Skin of body (tissue), 2 donors: ENCODE measurements around the gene BIRC3. TPM values are rescaled to one million over a fixed set of nuclear protein-coding genes. Genes with fewer than 3 reads are reported as not detected.

Source experiments
- DNase-seq: peaks from one replicate; lab custom pipeline; 2025; lab: John Stamatoyannopoulos, UW
- total RNA-seq: library from RNA; depleted of rRNA; stranded (reverse); fragments of >200 nt; gene quantifications from one replicate; pipeline ENCODE4 v1.2.3, GENCODE V29; 2014

Gene BIRC3
- 7.6 TPM for total RNA-seq

DNA sequence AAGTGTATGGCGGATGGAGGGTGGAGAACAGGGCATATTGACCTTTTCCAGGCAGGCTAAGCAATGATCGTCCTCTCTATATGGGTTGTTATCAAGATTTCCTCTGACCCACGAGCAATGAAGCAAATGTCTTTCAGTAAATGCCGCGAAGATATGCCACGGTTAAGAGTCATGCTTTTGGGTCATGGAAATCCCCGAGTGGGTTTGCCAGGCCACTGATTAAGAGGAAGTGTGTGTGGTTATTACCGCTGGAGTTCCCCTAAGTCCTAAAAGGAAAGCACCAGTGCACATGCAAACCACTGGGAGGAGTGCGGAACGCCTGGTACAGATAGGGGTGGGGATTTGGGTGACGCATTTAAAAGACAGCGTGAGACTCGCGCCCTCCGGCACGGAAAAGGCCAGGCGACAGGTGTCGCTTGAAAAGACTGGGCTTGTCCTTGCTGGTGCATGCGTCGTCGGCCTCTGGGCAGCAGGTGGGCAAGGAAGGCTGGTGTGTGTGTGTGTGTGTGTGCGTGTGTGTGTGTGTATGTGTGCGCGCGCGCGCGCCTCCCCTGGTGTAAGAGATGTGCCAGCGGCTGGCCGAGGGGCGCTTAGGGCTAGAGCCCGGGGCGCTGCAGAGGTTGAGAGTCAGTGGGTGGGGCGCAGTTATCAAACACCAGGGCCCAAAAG is at the start of gene BIRC3:
TSS of gene BIRC3 (plus strand) at position 386 of the 669 bp plus-strand sequence. CDS start 7,026 bp downstream, outside the sequence.
- DNase-seq: peak; percentile 58

DNA sequence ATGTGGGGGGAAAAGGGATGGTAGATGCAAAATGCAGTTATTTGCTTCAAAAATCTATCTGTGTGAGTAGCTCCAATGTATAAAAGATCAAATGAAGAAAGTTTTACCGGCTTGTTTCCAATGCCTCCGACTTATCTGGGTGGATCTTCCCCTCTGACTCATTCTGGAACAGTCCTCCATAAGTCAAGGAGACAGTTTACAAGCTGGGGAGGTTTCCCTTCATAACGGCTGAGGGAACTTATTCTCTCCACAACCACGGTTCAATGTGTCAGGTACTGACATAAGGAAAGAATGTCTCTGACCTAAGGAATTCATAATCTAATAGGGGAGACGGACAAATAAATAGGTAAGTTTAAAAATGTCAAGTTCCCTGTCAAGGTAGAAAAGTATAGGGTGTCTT is 49.7 kb upstream of the BIRC3 start:
- peak; percentile 61 for DNase-seq

GRCh38 chr11:102268083-102268984 is 49.0 kb upstream of the BIRC3 start:
- peak; percentile 87 for DNase-seq

GRCh38 chr11:102268985-102269470 is 48.3 kb upstream of the BIRC3 start:
- no peak for DNase-seq

DNA sequence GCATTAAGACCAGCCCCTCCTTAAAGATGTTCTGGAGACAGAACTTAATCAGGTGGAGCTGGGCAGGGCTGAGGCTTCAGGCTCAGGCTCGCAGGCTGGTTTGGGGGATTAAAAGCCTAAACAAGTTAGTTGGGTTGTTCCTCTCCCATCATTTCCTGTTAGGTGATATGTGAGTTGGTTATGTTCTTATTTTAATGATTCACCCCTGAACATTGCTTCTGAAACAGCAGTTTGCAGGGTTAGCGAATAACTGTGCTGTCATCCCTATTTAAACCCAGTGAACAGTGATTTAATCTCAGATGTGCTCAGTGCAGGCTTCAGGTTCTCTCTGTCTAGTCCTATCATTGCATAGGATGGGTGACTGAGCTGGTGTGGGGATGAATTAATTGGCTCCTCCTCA is 47.4 kb upstream of the BIRC3 start:
- DNase-seq: peak; percentile 31

DNA sequence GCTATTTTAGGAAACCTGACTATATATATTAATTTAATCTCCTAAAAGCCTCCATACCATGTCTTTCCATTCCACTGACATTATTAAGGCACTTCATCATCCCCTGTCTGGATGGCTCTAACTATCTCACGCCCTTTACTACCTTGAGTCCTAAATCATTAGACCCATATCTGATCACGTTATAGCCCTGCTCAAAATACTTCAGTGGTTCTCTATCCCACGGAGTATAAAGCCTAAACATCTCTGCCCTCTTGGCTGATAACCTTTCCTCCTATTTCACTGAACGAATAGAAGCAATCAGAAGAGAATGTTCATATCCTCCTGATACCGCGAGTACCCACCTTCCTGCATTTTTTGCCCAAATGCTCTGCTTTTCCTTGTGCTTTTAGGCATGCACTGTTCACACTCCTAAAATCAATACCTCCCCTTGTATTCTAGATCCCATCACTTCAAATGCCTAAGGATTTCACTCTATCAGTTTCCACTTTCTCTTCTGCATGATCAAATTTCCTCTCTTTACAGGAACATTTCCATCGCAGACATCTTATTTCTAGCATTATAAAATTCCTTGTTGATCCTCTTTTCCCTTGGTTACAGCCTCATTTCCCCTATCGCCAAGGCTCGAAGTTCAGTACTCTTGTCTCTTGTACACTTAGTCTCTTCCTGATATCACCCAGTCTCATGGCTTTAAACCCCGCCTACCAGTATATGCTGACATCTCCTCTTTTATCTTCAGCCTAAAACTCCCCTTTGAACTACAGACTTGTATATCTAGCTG is 45.0 kb upstream of the BIRC3 start:
- DNase-seq: no peak

DNA sequence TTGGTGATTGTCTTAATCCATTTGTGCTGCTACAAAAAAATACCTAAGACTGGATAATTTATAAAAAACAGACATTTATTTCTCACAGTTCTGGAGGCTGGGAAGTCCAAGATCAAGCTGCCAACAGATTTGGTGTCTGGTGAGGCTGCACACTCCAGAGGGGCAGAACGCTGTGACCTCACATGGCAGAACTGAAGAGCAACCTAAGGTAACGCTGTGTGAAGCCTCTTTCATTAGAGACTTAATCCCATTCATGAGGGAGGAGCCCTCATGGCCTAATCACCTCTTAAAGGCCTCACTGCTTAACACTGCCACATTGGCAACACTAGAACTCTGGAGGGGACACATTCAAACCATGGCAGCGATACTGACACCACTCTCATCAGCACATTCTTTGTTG is 42.7 kb upstream of the BIRC3 start:
- DNase-seq: no peak

DNA sequence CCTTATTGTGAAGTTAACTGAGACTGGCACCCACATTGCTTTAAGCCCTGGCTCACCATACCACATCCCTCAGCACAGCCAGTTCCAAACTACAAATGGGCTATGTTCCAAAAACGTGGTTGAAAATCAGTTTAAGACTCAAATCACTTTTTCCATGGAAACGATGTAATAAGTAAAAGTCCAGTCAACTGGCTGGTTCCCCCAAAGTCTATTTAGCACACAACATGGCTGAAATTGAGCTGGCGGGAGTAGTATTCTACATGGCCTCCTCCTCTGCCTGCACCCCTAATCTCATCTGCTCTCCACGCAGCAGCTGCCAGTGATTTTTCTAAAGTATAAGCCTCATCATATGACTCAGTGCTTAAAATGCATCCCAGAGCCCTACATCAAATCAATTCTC is 40.9 kb upstream of the BIRC3 start:
- DNase-seq: peak; percentile 81

GRCh38 chr11:102276783-102277182 is 40.5 kb upstream of the BIRC3 start:
- DNase-seq: peak; percentile 49

- DNase-seq: peak; percentile 86
These were observed 37.6 kb upstream of the BIRC3 start for GRCh38 chr11:102279641-102280170.

DNA sequence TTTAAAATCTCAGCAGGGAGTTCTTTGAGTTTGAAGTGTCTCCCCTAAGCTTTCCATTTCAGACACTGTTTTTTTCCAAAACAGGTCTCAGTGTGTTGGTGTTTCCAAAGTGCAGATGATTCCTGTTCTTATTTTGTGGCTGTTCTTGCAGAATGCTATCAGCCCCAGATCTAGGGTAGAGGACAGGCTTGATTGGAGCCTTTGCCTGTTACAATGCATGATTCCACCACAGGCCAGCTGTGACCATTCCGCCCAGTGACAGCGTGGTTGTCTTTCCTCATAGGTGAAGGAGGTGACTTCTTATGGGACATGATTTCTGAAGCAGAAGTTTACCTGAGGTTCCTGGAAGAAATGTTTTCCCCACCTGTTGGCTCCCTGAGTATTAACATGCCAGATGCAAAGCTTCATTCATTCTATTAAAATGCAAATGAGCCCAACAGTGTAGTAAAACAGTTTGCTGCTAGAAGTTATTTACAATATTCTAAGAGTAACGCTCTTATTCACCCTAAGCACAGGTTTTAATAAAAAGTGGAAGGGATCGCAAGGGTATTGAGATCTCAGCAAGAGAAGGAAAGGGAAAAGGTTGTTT is 36.9 kb upstream of the BIRC3 start:
- DNase-seq: peak; percentile 65

GRCh38 chr11:102283116-102283485 is 34.2 kb upstream of the BIRC3 start:
- no peak for DNase-seq

DNA sequence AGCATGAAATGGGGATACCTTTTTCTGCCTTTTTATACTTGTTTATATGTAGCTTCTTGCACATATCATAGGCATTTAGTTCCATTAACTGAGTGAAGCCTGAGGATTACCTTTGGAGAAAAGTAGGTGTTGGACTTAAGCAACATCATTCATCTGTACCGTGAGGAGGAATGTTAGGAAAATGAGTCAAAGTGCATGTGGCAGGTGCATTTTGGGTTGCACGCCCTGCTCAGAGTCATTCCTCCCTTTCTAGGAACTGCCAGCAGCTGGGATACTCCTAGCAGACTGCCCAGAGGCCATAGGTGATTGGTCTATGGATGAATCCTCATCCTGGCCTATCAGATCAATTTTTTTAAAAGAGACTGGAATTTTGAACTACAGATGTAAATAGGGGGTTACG is 33.3 kb upstream of the BIRC3 start:
- no peak for DNase-seq

GRCh38 chr11:102286292-102286691 is 31.0 kb upstream of the BIRC3 start:
- DNase-seq: no peak

DNA sequence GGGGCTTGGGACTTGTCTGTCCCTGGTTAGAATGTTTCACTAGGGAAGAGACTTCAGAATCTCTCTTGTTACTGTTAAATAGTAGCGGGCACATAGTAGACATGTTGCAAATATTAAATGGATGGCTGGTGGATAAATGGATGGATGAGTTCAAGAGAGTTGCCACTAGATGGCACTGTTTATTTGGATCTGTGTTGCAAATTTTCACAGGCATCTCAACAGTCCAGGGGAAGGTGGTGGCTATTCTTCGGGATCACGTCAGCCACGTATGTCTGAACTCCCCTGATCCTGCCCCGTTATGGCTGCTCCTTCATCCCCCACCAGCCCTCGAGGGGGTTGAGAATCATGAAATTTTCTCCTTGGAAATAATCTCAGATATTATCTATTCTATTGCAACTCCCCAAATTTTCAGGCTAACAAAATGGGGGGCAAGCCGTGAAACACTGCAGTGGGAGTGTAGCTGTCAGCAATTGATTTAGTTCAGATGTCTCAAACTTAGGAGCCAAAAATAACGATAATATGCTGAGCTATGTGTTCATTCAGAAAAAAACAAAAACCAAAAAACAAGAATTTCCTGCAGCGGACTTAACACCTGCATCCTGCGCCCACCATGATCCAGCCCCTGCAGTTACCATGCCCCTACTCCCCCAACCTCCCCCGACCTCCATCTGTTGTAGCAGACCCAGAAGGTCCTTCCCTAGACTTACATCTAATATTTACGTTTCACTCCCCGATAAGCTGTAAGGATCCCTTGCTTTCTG is 29.1 kb upstream of the BIRC3 start:
- peak; percentile 46 for DNase-seq

GRCh38 chr11:102288725-102289083 is 28.6 kb upstream of the BIRC3 start:
- no peak for DNase-seq

GRCh38 chr11:102289592-102289991 is 27.7 kb upstream of the BIRC3 start:
- no peak for DNase-seq

DNA sequence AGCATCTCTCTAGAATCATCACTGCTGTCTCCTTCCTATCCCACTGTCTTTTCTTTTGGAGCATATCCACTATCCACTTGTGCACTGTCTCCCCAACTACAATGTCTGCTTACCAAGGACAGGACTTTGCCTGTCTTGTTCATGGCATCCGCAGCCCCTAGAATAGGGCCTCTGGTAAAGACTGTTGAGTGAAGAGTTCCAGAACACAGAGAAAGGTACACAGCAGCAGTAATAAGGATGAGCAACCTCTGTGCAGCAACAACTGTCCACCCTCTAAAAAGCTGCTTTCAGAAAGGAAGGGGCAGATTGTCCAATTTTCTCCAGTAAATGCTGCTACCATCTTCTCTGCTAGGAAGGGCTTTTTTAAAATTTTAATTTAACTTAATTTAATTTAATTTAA is 25.5 kb upstream of the BIRC3 start:
- no peak for DNase-seq

DNA sequence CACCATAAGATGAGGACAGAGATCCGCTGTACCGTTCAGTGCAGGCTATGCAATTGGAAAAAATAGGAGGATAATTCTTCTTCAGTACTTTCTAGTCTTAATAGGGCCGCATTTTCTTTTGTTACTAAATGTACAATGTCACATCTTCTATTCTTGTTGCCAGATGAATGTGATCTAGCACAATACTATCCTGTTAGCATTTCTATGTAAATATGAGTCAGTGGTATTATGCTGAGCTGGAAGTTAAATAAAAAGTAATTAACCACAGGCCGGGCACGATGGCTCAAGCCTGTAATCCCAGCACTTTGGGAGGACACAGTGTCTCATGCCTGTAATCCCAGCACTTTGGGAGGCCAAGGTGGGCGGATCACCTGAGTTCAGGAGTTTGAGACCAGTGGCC is 24.4 kb upstream of the BIRC3 start:
- DNase-seq: no peak

- peak; percentile 62 for DNase-seq
These were observed 23.2 kb upstream of the BIRC3 start for GRCh38 chr11:102293873-102294601.
